Activated naive CD4-positive, alpha-beta T cell treated with anti-CD3 and anti-CD28 coated beads, Interleukin-2, amount 10 ng/mL, durations not matched to agents 5 hours and 36 hours (primary cell): ENCODE data around the gene ALOXE3. TPM values are rescaled to one million over a fixed set of nuclear protein-coding genes. Genes with fewer than 3 reads are reported as not detected.

Experiments
- microRNA-seq: library from miRNA; unstranded; fragments of <30 nt; microRNA quantifications from one replicate; pipeline ENCODE4 v1.2.0, GENCODE V29; 2022; ENCODE audit warnings: borderline microRNAs expressed, borderline replicate concordance
- total RNA-seq, 2 experiments: library from RNA; stranded (reverse); gene quantifications; one replicate each; pipeline ENCODE4 v1.2.3, GENCODE V29; 2021

Gene ALOXE3
- total RNA-seq, result not detected

GRCh38 chr17:8117980-8118768 lies at the start of gene ALOXE3:
Gene ALOXE3 (minus strand): TSS chr17:8118514. CDS start chr17:8117990, 524 bp downstream.

GRCh38 chr17:8162233-8162996 lies 44.1 kb upstream of the ALOXE3 start, which contains the start of gene VAMP2:
Gene VAMP2 (minus strand): TSS chr17:8162948. CDS start chr17:8162879, 69 bp downstream.

GRCh38 chr17:8152112-8152775 lies 33.9 kb upstream of the ALOXE3 start, which contains the start of gene PER1:
Gene PER1 (minus strand): TSS chr17:8152404. CDS start chr17:8150706, 1,698 bp downstream.

GRCh38 chr17:8123695-8124349 lies 5.5 kb upstream of the ALOXE3 start, which contains the start of gene HES7:
Gene HES7 (minus strand): TSS chr17:8124106. CDS start chr17:8124084, 22 bp downstream.

GRCh38 chr17:8087075-8087951 lies 31.0 kb downstream of the ALOXE3 start, which contains the start of gene ALOX12B:
Gene ALOX12B (minus strand): TSS chr17:8087716. CDS start chr17:8087442, 274 bp downstream.

Small RNAs within 50 kb of the gene (microRNA-seq; reads per million reads assigned to microRNA genes)
- gene MIR4314 (not detected), gene MIR6883 (not detected)

Other genes with a start within 250 kb of the ALOXE3 start
- 100 to 1,000 TPM; 182 to 203 TPM for gene CHD3, start 229.7 kb downstream of the ALOXE3 start, total RNA-seq
- gene RNF227, start 202.2 kb downstream of the ALOXE3 start, total RNA-seq, result 1 to 10 TPM; 5.6 to 7.0 TPM
- 10 to 100 TPM; 11.0 to 11.4 TPM for gene KCNAB3, start 188.7 kb downstream of the ALOXE3 start, total RNA-seq
- gene TRAPPC1, start 186.6 kb downstream of the ALOXE3 start, total RNA-seq, result 100 to 1,000 TPM; 215 to 242 TPM
- gene CNTROB, start 186.3 kb downstream of the ALOXE3 start, total RNA-seq, result 10 to 100 TPM; 54.9 to 55.2 TPM
- not detected for gene GUCY2D, start 115.9 kb downstream of the ALOXE3 start, total RNA-seq
- not detected for gene ALOX15B, start 79.5 kb downstream of the ALOXE3 start, total RNA-seq
- gene ALOX12B, start 30.8 kb downstream of the ALOXE3 start, total RNA-seq, result 1 to 10 TPM in 1 of 2 experiments, under 1 TPM in 1; 0.48 to 1.1 TPM
- 1 to 10 TPM in 1 of 2 experiments, under 1 TPM in 1; 0.28 to 1.0 TPM for gene HES7, start 5.6 kb upstream of the ALOXE3 start, total RNA-seq
- 10 to 100 TPM; 38.9 to 42.4 TPM for gene PER1, start 33.9 kb upstream of the ALOXE3 start, total RNA-seq
- gene VAMP2, start 44.4 kb upstream of the ALOXE3 start, total RNA-seq, result 10 to 100 TPM; 82.4 to 86.1 TPM
- 10 to 100 TPM; 35.4 to 36.6 TPM for gene TMEM107, start 57.9 kb upstream of the ALOXE3 start, total RNA-seq
- 10 to 100 TPM; 15.0 to 15.5 TPM for gene BORCS6, start 71.7 kb upstream of the ALOXE3 start, total RNA-seq
- gene AURKB, start 92.1 kb upstream of the ALOXE3 start, total RNA-seq, result 100 to 1,000 TPM; 126 to 127 TPM
- gene CTC1, start 129.5 kb upstream of the ALOXE3 start, total RNA-seq, result 100 to 1,000 TPM; 172 to 175 TPM
- 10 to 100 TPM; 50.8 to 59.6 TPM for gene PFAS, start 130.8 kb upstream of the ALOXE3 start, total RNA-seq
- 10 to 100 TPM; 41.5 to 41.6 TPM for gene RANGRF, start 170.2 kb upstream of the ALOXE3 start, total RNA-seq
- gene SLC25A35, start 176.9 kb upstream of the ALOXE3 start, total RNA-seq, result 10 to 100 TPM; 11.3 to 11.6 TPM
- not detected for gene ARHGEF15, start 191.7 kb upstream of the ALOXE3 start, total RNA-seq
- not detected for gene ODF4, start 221.3 kb upstream of the ALOXE3 start, total RNA-seq